K562 (cell line): Measurements from ENCODE around the gene SV2A. TPM values are rescaled to one million over a fixed set of nuclear protein-coding genes. Genes with fewer than 3 reads are reported as not detected.
A peak's percentile ranks its signal among the peaks of the same experiment; 100 is the strongest.

Experiments used
- ADNP ChIP-seq: fragments of 200-800 bp; sonication (Bioruptor generic); IDR thresholded peaks from 2 replicates; pipeline ENCODE4 v1.6.1; 2016; ENCODE audit warnings: missing genetic modification characterization, missing compliant biosample characterization
- ARID3B ChIP-seq: fragments of 250-450 bp; sonication (Bioruptor Pico); IDR thresholded peaks from 2 replicates; pipeline ENCODE4 v1.4.0; 2020; ENCODE audit warnings: borderline replicate concordance
- ATF1 ChIP-seq, 2 experiments: fragments of 450-650 bp in 1 of 2; IDR thresholded peaks; 2 replicates each; pipeline ENCODE4 v1.6.1; 2016; ENCODE audit warnings: missing compliant biosample characterization in 1 of 2, missing genetic modification characterization in 1 of 2
- ATF7 ChIP-seq: fragments of 450-650 bp; IDR thresholded peaks from 2 replicates; pipeline ENCODE4 v1.7.1; 2014; ENCODE audit warnings: mild to moderate bottlenecking, moderate library complexity
- C11orf30 ChIP-seq: fragments of 450-650 bp; IDR thresholded peaks from 2 replicates; pipeline ENCODE4 v1.6.1; 2016; ENCODE audit warnings: low read depth, mild to moderate bottlenecking
- CAMTA2 ChIP-seq: fragments of 250-450 bp; sonication (Bioruptor Pico); conservative IDR thresholded peaks from 2 replicates; pipeline ENCODE4 v1.5.1; 2022
- CTBP1 ChIP-seq: fragments of 450-650 bp; IDR thresholded peaks from 2 replicates; pipeline ENCODE4 v1.6.1; 2016; ENCODE audit warnings: borderline replicate concordance
- E2F8 ChIP-seq: fragments of 450-650 bp; IDR thresholded peaks from 2 replicates; pipeline ENCODE4 v1.7.1; 2018; ENCODE audit warnings: mild to moderate bottlenecking, low read depth; ENCODE audit not compliant: partially characterized antibody
- IRF1 ChIP-seq: sonication (generic); formaldehyde crosslinking; IDR thresholded peaks from 2 replicates; pipeline ENCODE4 v1.8.0; 2022; ENCODE audit warnings: missing genetic modification reagents, mild to moderate bottlenecking, borderline replicate concordance
- MAX ChIP-seq: sonication (generic); formaldehyde crosslinking; IDR thresholded peaks from 2 replicates; pipeline ENCODE4 v1.9.0; 2022; ENCODE audit warnings: mild to moderate bottlenecking, missing genetic modification reagents
- SMARCC2 ChIP-seq: fragments of 450-650 bp; IDR thresholded peaks from 2 replicates; pipeline ENCODE4 v1.6.1; 2017; ENCODE audit warnings: antibody characterized with exemption, moderate library complexity, mild to moderate bottlenecking, low read depth
- TEAD1 ChIP-seq, 2 experiments: fragments of 450-650 bp in 1 of 2; sonication (generic) in 1 of 2; formaldehyde crosslinking; IDR thresholded peaks; 2 replicates each; pipeline versions ENCODE4 v1.4.0 to v1.8.0; 2020 to 2022; ENCODE audit warnings: mild to moderate bottlenecking in 2 of 2, missing genetic modification reagents in 1 of 2
- ZBTB9 ChIP-seq: fragments of 450-650 bp; formaldehyde crosslinking; IDR thresholded peaks from 2 replicates; pipeline ENCODE4 v1.4.0; 2020; ENCODE audit warnings: mild to moderate bottlenecking, moderate library complexity
- ZEB2 ChIP-seq: fragments of 450-650 bp; IDR thresholded peaks from 2 replicates; pipeline ENCODE4 v1.6.1; 2016
- ZNF133 ChIP-seq: fragments of 250-450 bp; sonication (Bioruptor Pico); IDR thresholded peaks from 2 replicates; pipeline ENCODE4 v1.4.0; 2020; ENCODE audit warnings: mild to moderate bottlenecking
- ZNF263 ChIP-seq: sonication (generic); formaldehyde crosslinking; IDR thresholded peaks from 2 replicates; pipeline ENCODE4 v1.8.0; 2022; ENCODE audit warnings: mild to moderate bottlenecking, missing genetic modification reagents, borderline replicate concordance
- ZNF395 ChIP-seq: fragments of 200-800 bp; sonication (Bioruptor generic); IDR thresholded peaks from 2 replicates; pipeline ENCODE4 v1.6.1; 2017; ENCODE audit warnings: missing genetic modification characterization, missing compliant biosample characterization
- ZNF644 ChIP-seq: fragments of 200-800 bp; sonication (Bioruptor generic); IDR thresholded peaks from 2 replicates; pipeline ENCODE4 v1.6.1; 2016; ENCODE audit warnings: low read depth, missing genetic modification characterization, missing compliant biosample characterization
- ZNF780A ChIP-seq: fragments of 250-450 bp; sonication (Bioruptor Pico); IDR thresholded peaks from 2 replicates; pipeline ENCODE4 v1.5.0; 2021; ENCODE audit warnings: mild to moderate bottlenecking
- polyA plus RNA-seq, 8 experiments: library from polyadenylated mRNA; depleted of rRNA in 4 of 8; stranded (reverse) in 5 of 8; unstranded in 3 of 8; fragments of >200 nt; fragmentation: Nextera tagmentation in 2 of 8; fragmentation: Illumina TruSeq in 1 of 8; extraction: Ambion mirVana in 2 of 8; extraction: Trizol in 1 of 8; gene quantifications; 2 replicates each; pipeline versions ENCODE4 v1.2.1 to v1.2.3, GENCODE V29; 2011 to 2014; ENCODE audit warnings: inconsistent platforms in 1 of 8, missing spikeins in 1 of 8
- total RNA-seq, 7 experiments: library from RNA; depleted of rRNA in 6 of 7; stranded (reverse); fragments of >200 nt in 6 of 7; fragmentation: Illumina TruSeq in 2 of 7; extraction: Trizol in 2 of 7; gene quantifications; 2 replicates each; pipeline versions ENCODE4 v1.2.1 to v1.2.3, GENCODE V29; 2011 to 2021; ENCODE audit warnings: low replicate concordance in 1 of 7

SV2A gene
- total and polyA plus RNA-seq, 9 of the 15 experiments (the other 6 are each of a cell fraction or from before 2014, with no cell fraction given) = 0.07 to 0.22 (median 0.11) TPM; not detected in 1

GRCh38 chr1:149927563-149928400 is 10.1 kb upstream of the SV2A start, which contains the start of gene SF3B4 (continued):
- TF ChIP-seq ZBTB9 (CRISPR knock-in tag) (no peak), ATF1 (CRISPR knock-in tag; IDR thresholded peaks at IDR 0.05) (no peak), ATF1 (tag; IDR thresholded peaks at IDR 0.05) (peak; percentile 95), SMARCC2 (no peak), ZEB2 (no peak), IRF1 (no peak), ZNF644 (tag) (0 out of 2 replicates have a peak, but pooled peaks have one; percentile 43), ZNF263 (CRISPR knock-in tag) (no peak; the same call in 1 of the 2 replicates), ADNP (tag) (no peak), ZNF133 (CRISPR knock-in tag) (no peak), MAX (CRISPR knock-in tag) (no peak), C11orf30 (peak; percentile 93), CTBP1 (0 out of 2 replicates have a peak, but pooled peaks have one; percentile 6), TEAD1 (CRISPR knock-in tag; IDR thresholded peaks at IDR 0.05) (no peak), E2F8 (peak; percentile 95), ZNF780A (no peak), CAMTA2 (CRISPR knock-in tag) (no peak), ZNF395 (no peak; the same call in 1 of the 2 replicates), ATF7 (peak; percentile 56; the same call in 1 of the 2 replicates), ARID3B (no peak)
